ENCODE results near the gene BOD1.

DNA sequence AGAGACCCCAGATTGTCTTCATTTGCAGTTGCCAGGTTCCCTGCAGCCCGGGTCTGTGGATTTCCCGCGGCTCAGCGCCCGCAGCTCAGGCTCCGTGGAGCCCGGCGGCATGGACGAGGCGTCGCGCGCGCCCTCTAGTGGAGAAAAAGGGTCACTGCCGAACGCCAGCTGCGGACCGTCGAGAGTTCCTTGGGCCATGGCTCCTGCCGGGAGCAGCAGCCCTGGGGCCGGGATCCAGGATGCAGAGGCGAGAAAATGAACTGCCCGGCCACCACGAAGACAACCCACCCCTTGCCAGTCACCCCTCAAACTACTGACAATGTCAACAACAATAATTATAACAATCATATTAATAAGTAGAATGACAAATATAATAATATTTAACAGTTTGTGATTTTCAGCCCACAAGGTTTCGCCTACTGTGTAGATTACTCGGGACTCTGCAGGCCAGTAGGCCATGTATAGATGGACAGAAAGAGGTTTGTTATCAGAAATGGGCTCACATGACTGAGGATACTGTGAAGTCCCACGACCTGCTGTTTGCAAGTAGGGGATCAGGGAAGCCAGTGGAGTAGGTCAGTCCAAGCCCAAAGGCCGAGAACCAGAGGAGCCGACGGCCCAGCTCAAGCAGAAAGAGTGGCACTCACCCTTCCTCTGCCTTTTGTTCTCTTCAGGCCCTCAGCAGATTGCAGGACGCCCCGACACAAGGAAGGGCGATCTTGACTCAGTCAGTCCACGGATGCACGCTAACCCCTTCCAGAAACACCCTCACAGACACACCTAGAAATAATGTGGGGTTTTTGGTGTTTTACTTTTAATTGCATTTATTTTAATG is 43.1 kb downstream of the BOD1 start:
- no peak for TF ChIP-seq POLR2AphosphoS5 (IDR thresholded peaks at IDR 0.05)
- TF ChIP-seq CTCF (IDR thresholded peaks at IDR 0.05): peak; percentile 89 to 96 (median 92)
- no peak for TF ChIP-seq POLR2A (IDR thresholded peaks at IDR 0.05)

Data from prostate gland (tissue), 2 donors.